Naive B cell (primary cell): Measurements from ENCODE around the gene ZCWPW1. TPM values are rescaled to one million over a fixed set of nuclear protein-coding genes. Genes with fewer than 3 reads are reported as not detected.
"Not testable (repeated sequence)": the region's sequence is repeated elsewhere in the genome, so short reads cannot be mapped to it uniquely, and the experiment has no call there.

ENCODE experiments used
- ATAC-seq, 2 donors: fragments of 150-1000 bp; cut with Tn5 transposase; 2 replicates each; pipeline ENCODE4 v1.10.0; 2021; ENCODE audit warnings: low read depth in 2 of 2, mild to moderate bottlenecking in 2 of 2, moderate library complexity in 2 of 2
- DNase-seq: peaks from one replicate; pipeline ENCODE4 v3.0.0; 2022
- H3K27ac Mint-ChIP-seq, 6 donors: one replicate each; pipeline ENCODE4 v1.8.0; 2020 to 2022; ENCODE audit warnings: mild to moderate bottlenecking in 6 of 6, mixed read lengths in 6 of 6, moderate library complexity in 5 of 6, inconsistent platforms in 2 of 6
- H3K27me3 Mint-ChIP-seq, 3 donors: one replicate each; pipeline ENCODE4 v1.8.0; 2021 to 2022; ENCODE audit warnings: mixed read lengths in 3 of 3, mild to moderate bottlenecking in 1 of 3
- H3K36me3 Mint-ChIP-seq, 2 donors: one replicate each; pipeline ENCODE4 v1.8.0; 2020 to 2022; ENCODE audit warnings: mixed read lengths in 2 of 2, inconsistent platforms in 1 of 2, mild to moderate bottlenecking in 1 of 2
- H3K4me1 Mint-ChIP-seq, 3 donors: one replicate each; pipeline ENCODE4 v1.8.0; 2020 to 2022; ENCODE audit warnings: mixed read lengths in 3 of 3, inconsistent platforms in 1 of 3, mild to moderate bottlenecking in 1 of 3, moderate library complexity in 1 of 3
- H3K4me3 Mint-ChIP-seq, 8 donors: one replicate each; pipeline ENCODE4 v1.8.0; 2020 to 2022; ENCODE audit warnings: mild to moderate bottlenecking in 8 of 8, mixed read lengths in 8 of 8, moderate library complexity in 8 of 8, inconsistent platforms in 2 of 8
- H3K9me3 Mint-ChIP-seq, 7 donors: one replicate each; pipeline ENCODE4 v1.8.0; 2020 to 2022; ENCODE audit warnings: mixed read lengths in 7 of 7, mild to moderate bottlenecking in 5 of 7, inconsistent platforms in 2 of 7, moderate library complexity in 1 of 7
- polyA plus RNA-seq, 6 donors: library from polyadenylated mRNA; unstranded; fragments of 300-500 nt; fragmentation: Illumina TruSeq; gene quantifications; one replicate each; pipeline ENCODE4 v1.2.3, GENCODE V29; 2021; ENCODE audit warnings: low read depth in 6 of 6

The ZCWPW1 gene
- polyA plus RNA-seq, 6 donors from 2014 or later, result 9.4 to 24.9 (median 13.3) TPM

- Mint-ChIP-seq H3K4me1 (peaks cover 60 to 71% (median 66%) of the 10 kb centered on the region in 3 donors), H3K9me3 (no peaks in the 10 kb centered on the region), H3K27ac (peak overlapping the region; percentile 98 to 100 (median 100)), H3K27me3 (no peaks in the 10 kb centered on the region), H3K4me3 (peak overlapping the region; percentile 52 to 89 (median 76)), H3K36me3 (peaks cover 6 to 8% of the 10 kb centered on the region in 2 donors)
- DNase-seq, result peak; percentile 82
- ATAC-seq, result peak; percentile 50 to 52
Measured at GRCh38 chr7:100367676-100368613, 60.6 kb downstream of the ZCWPW1 start.

GRCh38 chr7:100367251-100367620, 61.3 kb downstream of the ZCWPW1 start:
- ATAC-seq, result no peak
- no peak for DNase-seq
- H3K36me3 Mint-ChIP-seq, result peaks cover 8 to 10% of the 10 kb centered on the region in 2 donors
- peak overlapping the region; percentile 98 to 100 (median 100) for H3K27ac Mint-ChIP-seq
- H3K27me3 Mint-ChIP-seq, result no peaks in the 10 kb centered on the region
- H3K4me1 Mint-ChIP-seq, result peaks cover 56 to 68% (median 66%) of the 10 kb centered on the region in 3 donors
- no peaks in the 10 kb centered on the region for H3K9me3 Mint-ChIP-seq
- H3K4me3 Mint-ChIP-seq, result peak overlapping the region in 5 of 8 donors; percentile 48 to 78 (median 65)

- DNase-seq, result peak; percentile 42
- Mint-ChIP-seq H3K4me1 (peaks cover 55 to 64% (median 64%) of the 10 kb centered on the region in 3 donors), H3K4me3 (peak overlapping the region; percentile 19 to 70 (median 62)), H3K36me3 (peaks cover 8 to 10% of the 10 kb centered on the region in 2 donors), H3K27me3 (no peaks in the 10 kb centered on the region), H3K27ac (peak overlapping the region; percentile 98 to 100 (median 100)), H3K9me3 (no peaks in the 10 kb centered on the region)
- ATAC-seq, result no peak
Measured at GRCh38 chr7:100366411-100367250, 61.9 kb downstream of the ZCWPW1 start.

GRCh38 chr7:100365998-100366367, 62.5 kb downstream of the ZCWPW1 start:
- DNase-seq, ATAC-seq, H3K9me3 Mint-ChIP-seq, H3K36me3 Mint-ChIP-seq, H3K27me3 Mint-ChIP-seq: not testable (repeated sequence)
- Mint-ChIP-seq H3K4me1 (peaks cover 49 to 57% (median 57%) of the 10 kb centered on the region in 3 donors), H3K27ac (peak overlapping the region; percentile 98 to 100 (median 100)), H3K4me3 (peak overlapping the region in 6 of 8 donors; percentile 46 to 70 (median 66))

- no peak for DNase-seq
- peaks cover 42 to 49% (median 42%) of the 10 kb centered on the region in 3 donors for H3K4me1 Mint-ChIP-seq
- no peak for ATAC-seq
- H3K27me3 Mint-ChIP-seq, result no peaks in the 10 kb centered on the region
- peaks cover 19 to 20% of the 10 kb centered on the region in 2 donors for H3K36me3 Mint-ChIP-seq
- peak overlapping the region; percentile 18 to 99 (median 74) for H3K27ac Mint-ChIP-seq
- H3K9me3 Mint-ChIP-seq, result no peaks in the 10 kb centered on the region
- H3K4me3 Mint-ChIP-seq, result no peak overlapping the region
Measured at GRCh38 chr7:100364480-100364879, 64.0 kb downstream of the ZCWPW1 start.

- peak overlapping the region in 3 of 6 donors; percentile 2 to 99 (median 15) for H3K27ac Mint-ChIP-seq
- not testable (repeated sequence) for ATAC-seq, H3K9me3 Mint-ChIP-seq, H3K27me3 Mint-ChIP-seq, H3K4me3 Mint-ChIP-seq, DNase-seq
- H3K36me3 Mint-ChIP-seq, result peaks cover 19 to 20% of the 10 kb centered on the region in 2 donors
- H3K4me1 Mint-ChIP-seq, result peaks cover 40 to 48% (median 42%) of the 10 kb centered on the region in 3 donors
Measured at GRCh38 chr7:100363797-100364196, 64.7 kb downstream of the ZCWPW1 start.

GRCh38 chr7:100363098-100363497, 65.4 kb downstream of the ZCWPW1 start:
- ATAC-seq (no peak), DNase-seq (no peak)
- H3K27me3 Mint-ChIP-seq, result no peaks in the 10 kb centered on the region
- peaks cover 40 to 45% (median 42%) of the 10 kb centered on the region in 3 donors for H3K4me1 Mint-ChIP-seq
- H3K27ac Mint-ChIP-seq, result peak overlapping the region in 2 of 6 donors; percentile 57 to 61
- no peaks in the 10 kb centered on the region for H3K9me3 Mint-ChIP-seq
- H3K4me3 Mint-ChIP-seq, result no peak overlapping the region
- peaks cover 19 to 20% of the 10 kb centered on the region in 2 donors for H3K36me3 Mint-ChIP-seq

GRCh38 chr7:100360135-100360854, 68.2 kb downstream of the ZCWPW1 start:
- no peaks in the 10 kb centered on the region for H3K9me3 Mint-ChIP-seq
- DNase-seq (no peak), ATAC-seq (no peak)

GRCh38 chr7:100358857-100359212, 69.7 kb downstream of the ZCWPW1 start:
- no peak for DNase-seq
- H3K36me3 Mint-ChIP-seq, result peaks cover 19 to 20% of the 10 kb centered on the region in 2 donors
- no peaks in the 10 kb centered on the region for H3K27me3 Mint-ChIP-seq
- H3K9me3 Mint-ChIP-seq, result no peaks in the 10 kb centered on the region
- H3K4me1 Mint-ChIP-seq, result peaks cover 19 to 29% (median 26%) of the 10 kb centered on the region in 3 donors
- H3K27ac Mint-ChIP-seq, result peak overlapping the region; percentile 61 to 94 (median 86)
- H3K4me3 Mint-ChIP-seq, result no peak overlapping the region
- ATAC-seq, result no peak

More at GRCh38 chr7:100360135-100360854, 68.2 kb downstream of the ZCWPW1 start:
- Mint-ChIP-seq H3K4me3 (peak overlapping the region in 4 of 8 donors; percentile 6 to 61 (median 18)), H3K27me3 (no peaks in the 10 kb centered on the region), H3K4me1 (peaks cover 19 to 29% (median 27%) of the 10 kb centered on the region in 3 donors), H3K27ac (peak overlapping the region; percentile 9 to 92 (median 76)), H3K36me3 (peaks cover 19 to 20% of the 10 kb centered on the region in 2 donors)

GRCh38 chr7:100358027-100358856, 70.3 kb downstream of the ZCWPW1 start, which contains the start of gene PILRB:
TSS of gene PILRB (plus strand) at chr7:100358117. CDS start at chr7:100358303, 186 bp downstream.
- DNase-seq (peak; percentile 35), ATAC-seq (peak; percentile 84 to 88)
- Mint-ChIP-seq H3K9me3 (no peaks in the 10 kb centered on the region), H3K27ac (peak within 1 kb of the TSS; percentile 75 to 94 (median 86)), H3K36me3 (peaks cover 16 to 20% of the 10 kb centered on the region in 2 donors), H3K27me3 (no peaks in the 10 kb centered on the region), H3K4me3 (peak within 1 kb of the TSS in 1 of 8 donors; percentile 57), H3K4me1 (peaks cover 19 to 32% (median 26%) of the 10 kb centered on the region in 3 donors)

- H3K4me3 Mint-ChIP-seq, result no peak overlapping the region
- H3K27ac Mint-ChIP-seq, result peak overlapping the region in 3 of 6 donors; percentile 33 to 74 (median 60)
- ATAC-seq (no peak), DNase-seq (no peak)
- H3K9me3 Mint-ChIP-seq, result no peaks in the 10 kb centered on the region
- no peaks in the 10 kb centered on the region for H3K27me3 Mint-ChIP-seq
- peaks cover 19 to 33% (median 26%) of the 10 kb centered on the region in 3 donors for H3K4me1 Mint-ChIP-seq
- peaks cover 9 to 19% of the 10 kb centered on the region in 2 donors for H3K36me3 Mint-ChIP-seq
Measured at GRCh38 chr7:100357131-100357561, 71.4 kb downstream of the ZCWPW1 start.
